ENCODE measurements around the gene SLC12A1. TPM values are rescaled to one million over a fixed set of nuclear protein-coding genes. Genes with fewer than 3 reads are reported as not detected.

Gene SLC12A1
- total RNA-seq, 1 donor from 2014 or later: not detected

DNA sequence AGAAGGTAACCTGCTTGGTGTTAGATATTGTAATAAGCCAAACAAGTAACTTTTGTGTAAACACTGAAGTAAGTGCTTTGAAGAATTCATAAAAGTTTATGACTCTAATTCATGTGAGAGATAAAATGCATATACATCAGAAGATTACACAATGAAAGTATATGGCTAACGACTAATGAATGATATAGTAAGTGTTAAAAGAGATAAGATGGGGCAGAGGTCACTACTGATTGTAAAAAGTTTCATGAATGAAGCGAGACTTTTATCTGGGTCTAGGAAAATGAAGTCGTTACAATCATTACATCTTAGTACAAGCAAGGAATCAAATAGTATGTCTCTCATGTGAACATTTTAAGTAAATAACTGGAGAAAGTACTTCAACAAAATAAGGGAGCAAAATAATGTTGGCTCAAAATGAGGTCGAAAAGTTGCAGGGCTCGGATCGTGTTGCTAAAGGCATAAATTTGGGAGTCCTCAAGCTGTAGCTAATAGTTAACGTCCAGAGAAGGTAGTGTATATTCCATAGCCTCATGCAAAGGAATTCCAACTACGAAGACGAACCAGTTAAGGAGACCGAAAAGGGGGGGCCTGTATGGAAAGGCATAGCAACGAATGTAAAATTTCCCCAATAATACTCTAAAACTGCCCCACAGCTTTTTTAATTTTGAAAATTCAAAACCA lies 124.1 kb downstream of the SLC12A1 start:
- DNase-seq (no peak), ATAC-seq (ENCODE audit: low read depth) (no peak)
- H3K4me1 Mint-ChIP-seq: peaks cover 34% of the 10 kb centered on the region
- H3K27me3 Mint-ChIP-seq: no peaks in the 10 kb centered on the region
- intact Hi-C loops (cut with micrococcal nuclease): loop anchor here (2.0 to 10.0 kb wide), 5 partner anchors 138 to 1291 kb away; partner anchors contain the start of genes COPS2, CTXN2, DTWD1 and EID1
- TF ChIP-seq, protein P1, sequence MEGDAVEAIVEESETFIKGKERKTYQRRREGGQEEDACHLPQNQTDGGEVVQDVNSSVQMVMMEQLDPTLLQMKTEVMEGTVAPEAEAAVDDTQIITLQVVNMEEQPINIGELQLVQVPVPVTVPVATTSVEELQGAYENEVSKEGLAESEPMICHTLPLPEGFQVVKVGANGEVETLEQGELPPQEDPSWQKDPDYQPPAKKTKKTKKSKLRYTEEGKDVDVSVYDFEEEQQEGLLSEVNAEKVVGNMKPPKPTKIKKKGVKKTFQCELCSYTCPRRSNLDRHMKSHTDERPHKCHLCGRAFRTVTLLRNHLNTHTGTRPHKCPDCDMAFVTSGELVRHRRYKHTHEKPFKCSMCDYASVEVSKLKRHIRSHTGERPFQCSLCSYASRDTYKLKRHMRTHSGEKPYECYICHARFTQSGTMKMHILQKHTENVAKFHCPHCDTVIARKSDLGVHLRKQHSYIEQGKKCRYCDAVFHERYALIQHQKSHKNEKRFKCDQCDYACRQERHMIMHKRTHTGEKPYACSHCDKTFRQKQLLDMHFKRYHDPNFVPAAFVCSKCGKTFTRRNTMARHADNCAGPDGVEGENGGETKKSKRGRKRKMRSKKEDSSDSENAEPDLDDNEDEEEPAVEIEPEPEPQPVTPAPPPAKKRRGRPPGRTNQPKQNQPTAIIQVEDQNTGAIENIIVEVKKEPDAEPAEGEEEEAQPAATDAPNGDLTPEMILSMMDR (IDR thresholded peaks at IDR 0.05): no peak
- H3K36me3 Mint-ChIP-seq (ENCODE audit: low read depth): peaks cover 14% of the 10 kb centered on the region
- peak overlapping the region; percentile 98 for H3K4me3 Mint-ChIP-seq
- no peaks in the 10 kb centered on the region for H3K9me3 Mint-ChIP-seq
- ChIA-PET CTCF (no interaction called here), POLR2A (interaction anchor here (1.0 kb wide), 1 partner anchor 153 kb away, joined by 3 read pairs; no protein-coding TSS in a partner anchor)
- H3K27ac Mint-ChIP-seq: peak overlapping the region; percentile 97

DNA sequence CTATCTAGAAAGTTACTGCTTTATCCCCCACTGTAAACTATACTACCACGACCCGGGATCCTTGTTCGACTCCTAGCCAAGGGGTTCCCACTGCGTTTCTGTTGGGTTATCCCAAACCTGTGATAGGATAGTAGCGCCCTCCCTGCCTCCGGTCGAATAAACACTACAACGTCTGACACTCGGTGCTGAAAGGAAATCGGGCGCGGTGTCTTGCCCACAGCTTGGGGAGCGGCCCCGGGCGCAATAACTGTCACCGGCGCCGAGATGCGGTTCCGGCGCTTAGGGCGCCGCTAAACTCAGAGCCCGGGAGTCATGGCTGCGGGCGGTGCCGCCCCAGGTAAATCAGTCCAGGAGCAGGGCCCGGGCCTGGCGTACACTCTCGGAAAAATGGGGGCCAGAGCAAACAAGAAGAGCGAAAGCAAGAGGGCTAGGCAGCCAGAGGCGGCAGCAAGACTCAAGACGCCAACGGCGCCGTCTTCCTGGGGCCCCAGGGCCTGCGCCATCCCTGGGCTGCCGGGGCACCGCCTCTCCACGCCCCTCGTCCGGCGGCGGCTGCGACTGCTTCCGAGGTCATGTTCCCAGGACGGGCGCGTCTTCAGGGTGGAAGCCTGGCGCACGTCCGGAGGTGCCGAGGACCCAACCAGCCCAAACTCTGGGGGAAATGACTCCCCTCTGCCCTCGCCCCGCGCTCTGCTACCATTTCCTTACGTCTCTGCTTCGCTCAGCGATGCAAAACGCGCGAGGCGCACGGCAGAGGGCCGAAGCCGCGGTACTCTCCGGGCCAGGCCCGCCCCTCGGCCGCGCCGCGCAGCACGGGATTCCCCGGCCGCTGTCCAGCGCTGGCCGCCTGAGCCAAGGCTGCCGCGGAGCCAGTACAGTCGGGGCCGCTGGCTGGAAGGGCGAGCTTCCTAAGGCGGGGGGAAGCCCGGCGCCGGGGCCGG lies 125.0 kb downstream of the SLC12A1 start, which contains the start of gene DUT:
TSS of gene DUT (plus strand) at position 575 of the 941 bp plus-strand sequence. CDS start at position 662, 87 bp downstream.
- ChIA-PET CTCF (no interaction called here), POLR2A (interaction anchor here (0.6 to 1.0 kb wide), 3 partner anchors 154 to 1778 kb away, joined by 3 read pairs; no protein-coding TSS in a partner anchor)
- peaks cover 28% of the 10 kb centered on the region for H3K4me1 Mint-ChIP-seq
- no peaks in the 10 kb centered on the region for H3K27me3 Mint-ChIP-seq
- DNase-seq: peak; percentile 72
- TF ChIP-seq, protein P1 (IDR thresholded peaks at IDR 0.05): no peak
- H3K36me3 Mint-ChIP-seq (ENCODE audit: low read depth): peaks cover 20% of the 10 kb centered on the region
- intact Hi-C loops (cut with micrococcal nuclease): loop anchor here (1.0 to 10.0 kb wide), 7 partner anchors 139 to 1290 kb away; partner anchors contain the start of genes CEP152, COPS2, CTXN2 and DTWD1
- H3K9me3 Mint-ChIP-seq: no peaks in the 10 kb centered on the region
- peak within 1 kb of the TSS; percentile 98 for H3K4me3 Mint-ChIP-seq
- peak within 1 kb of the TSS; percentile 97 for H3K27ac Mint-ChIP-seq
- peak; percentile 79 for ATAC-seq (ENCODE audit: low read depth)

DNA sequence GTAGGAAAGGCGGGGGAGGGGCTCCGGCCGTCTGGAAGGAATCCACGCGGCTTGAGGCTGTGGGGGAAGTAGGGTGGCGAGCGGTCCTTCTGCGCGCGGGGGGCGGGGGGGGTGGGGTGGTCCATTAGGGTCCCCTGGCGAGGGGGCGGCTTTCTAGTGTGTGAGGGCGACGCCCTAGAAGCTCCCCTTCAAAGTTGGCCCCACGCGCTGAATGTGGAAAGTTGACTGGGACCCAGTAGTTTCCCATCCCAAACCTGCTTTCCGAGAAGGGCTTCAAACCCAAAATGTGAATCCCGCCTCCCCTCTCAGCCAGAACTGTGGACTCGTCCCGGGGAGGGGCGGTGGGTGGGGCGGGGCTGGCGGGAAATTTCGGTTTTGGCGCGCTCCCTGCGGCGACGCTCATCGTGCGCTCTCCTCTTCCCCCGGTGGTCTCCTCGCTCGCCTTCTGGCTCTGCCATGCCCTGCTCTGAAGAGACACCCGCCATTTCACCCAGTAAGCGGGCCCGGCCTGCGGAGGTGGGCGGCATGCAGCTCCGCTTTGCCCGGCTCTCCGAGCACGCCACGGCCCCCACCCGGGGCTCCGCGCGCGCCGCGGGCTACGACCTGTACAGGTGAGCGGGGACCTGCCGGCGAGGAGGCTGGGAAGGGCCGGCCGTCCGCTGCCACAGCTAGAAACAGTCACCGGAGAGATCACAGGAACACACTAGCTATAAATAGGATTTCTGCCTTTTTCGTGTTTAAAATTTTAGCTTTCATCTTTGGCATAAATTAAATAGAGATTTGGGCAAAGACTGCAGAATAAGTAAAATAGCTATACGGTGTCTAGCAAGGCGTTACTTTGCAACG lies 125.9 kb downstream of the SLC12A1 start:
- TF ChIP-seq, protein P1 (IDR thresholded peaks at IDR 0.05): no peak
- H3K4me1 Mint-ChIP-seq: peaks cover 20% of the 10 kb centered on the region
- DNase-seq (peak; percentile 68), ATAC-seq (ENCODE audit: low read depth) (peak; percentile 69)
- H3K27ac Mint-ChIP-seq: peak overlapping the region; percentile 97
- no peaks in the 10 kb centered on the region for H3K9me3 Mint-ChIP-seq
- intact Hi-C loops (cut with micrococcal nuclease): loop anchor here (1.0 to 10.0 kb wide), 7 partner anchors 140 to 1289 kb away; partner anchors contain the start of genes CEP152, COPS2, CTXN2 and DTWD1
- POLR2A ChIA-PET: interaction anchor here (0.6 to 1.6 kb wide), 3 partner anchors 9 to 1778 kb away, joined by 3 to 4 read pairs (median 3); no protein-coding TSS in a partner anchor
- H3K36me3 Mint-ChIP-seq (ENCODE audit: low read depth): peaks cover 27% of the 10 kb centered on the region
- CTCF ChIA-PET: no interaction called here
- H3K27me3 Mint-ChIP-seq: no peaks in the 10 kb centered on the region
- H3K4me3 Mint-ChIP-seq: peak overlapping the region; percentile 98

DNA sequence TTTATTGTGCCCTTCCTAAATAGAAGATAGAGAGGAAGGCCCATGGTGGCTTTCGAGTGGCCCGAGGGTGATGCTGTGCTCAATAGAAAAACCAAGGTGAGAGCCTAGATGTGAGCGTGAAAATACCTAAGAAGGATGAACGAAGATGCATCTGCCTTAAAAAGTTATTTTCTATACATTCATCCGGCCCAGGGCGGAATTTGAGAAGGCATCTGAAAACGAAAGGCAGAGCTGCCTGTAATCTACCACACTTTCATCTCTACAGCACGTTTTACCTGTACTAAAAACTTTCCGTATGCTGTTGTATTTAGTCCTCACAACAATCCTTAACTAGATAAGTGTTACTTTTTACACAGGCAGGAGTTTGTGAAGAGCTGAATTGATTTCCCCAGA lies 126.5 kb downstream of the SLC12A1 start:
- Mint-ChIP-seq H3K4me1 (peaks cover 20% of the 10 kb centered on the region), H3K27me3 (no peaks in the 10 kb centered on the region), H3K4me3 (peak overlapping the region; percentile 98), H3K36me3 (ENCODE audit: low read depth) (peaks cover 30% of the 10 kb centered on the region), H3K9me3 (no peaks in the 10 kb centered on the region), H3K27ac (peak overlapping the region; percentile 56)
- POLR2A ChIA-PET: interaction anchor here (1.6 kb wide), 1 partner anchor 9 kb away, joined by 4 read pairs; no protein-coding TSS in a partner anchor
- TF ChIP-seq, protein P1 (IDR thresholded peaks at IDR 0.05): no peak
- intact Hi-C loops (cut with micrococcal nuclease): loop anchor here (5.0 to 10.0 kb wide), 2 partner anchors 140 to 542 kb away; partner anchors contain the start of genes CTXN2 and EID1
- ATAC-seq (ENCODE audit: low read depth) (no peak), DNase-seq (no peak)
- CTCF ChIA-PET: interaction anchor here (4.9 kb wide), 1 partner anchor 21 kb away, joined by 23 read pairs; no protein-coding TSS in a partner anchor
